Left colon (tissue), 2 donors: ENCODE measurements around the gene ELOVL1. TPM values are rescaled to one million over a fixed set of nuclear protein-coding genes. Genes with fewer than 3 reads are reported as not detected.
"Not testable (repeated sequence)": the region's sequence is repeated elsewhere in the genome, so short reads cannot be mapped to it uniquely, and the experiment has no call there.

Experiments used
- ATAC-seq: fragments of 200-7000 bp; cut with Tn5 transposase; one replicate; pipeline ENCODE4 v1.9.1; 2020; ENCODE audit warnings: mild to moderate bottlenecking, moderate library complexity
- DNase-seq, 2 donors: peaks; one replicate each; pipeline ENCODE4 v3.0.0-alpha.2; 2020
- intact Hi-C, 2 donors: fragments of 100-400 bp; cut with DNase I in 1 of 2; cut with micrococcal nuclease in 1 of 2; formaldehyde crosslinking; loops; one replicate each; pipeline versions ENCODE4 v1.11.2 to v1.14.0; 2022; cut with DNase I, micrococcal nuclease
- long read RNA-seq: library from polyadenylated mRNA; unstranded; transcript quantifications from one replicate; pipeline ENCODE4 v2.0.0, GENCODE V29; 2021
- total RNA-seq, 2 donors: library from RNA; stranded (reverse); fragmentation: NEBNext Ultra II Directional; extraction: Animal tissue kit (Norgen Biotek cat#: 25700); gene quantifications; one replicate each; pipeline ENCODE4 v1.2.1, GENCODE V29; 2021
- donor health status: DM: no; HTN: no; CAD: no.
- donor health status: DM: yes; HTN: yes; CAD: no.

Gene ELOVL1
- 100 to 1,000 TPM; 135 to 152 TPM for total RNA-seq
- long read RNA-seq, transcript ELOVL1-216 (8 exons, 1,625 nt): minor isoform, 5 of 132 reads
- long read RNA-seq, transcript ELOVL1-201 (8 exons, 1,477 nt): major isoform, 99 of 132 reads
- long read RNA-seq, transcript ELOVL1-212 (7 exons, 828 nt): minor isoform, 8 of 132 reads
- long read RNA-seq, partial matches to known transcripts: 7 of 132 reads
- long read RNA-seq, other reads (novel, unspliced or antisense): 8 of 132 reads

DNA sequence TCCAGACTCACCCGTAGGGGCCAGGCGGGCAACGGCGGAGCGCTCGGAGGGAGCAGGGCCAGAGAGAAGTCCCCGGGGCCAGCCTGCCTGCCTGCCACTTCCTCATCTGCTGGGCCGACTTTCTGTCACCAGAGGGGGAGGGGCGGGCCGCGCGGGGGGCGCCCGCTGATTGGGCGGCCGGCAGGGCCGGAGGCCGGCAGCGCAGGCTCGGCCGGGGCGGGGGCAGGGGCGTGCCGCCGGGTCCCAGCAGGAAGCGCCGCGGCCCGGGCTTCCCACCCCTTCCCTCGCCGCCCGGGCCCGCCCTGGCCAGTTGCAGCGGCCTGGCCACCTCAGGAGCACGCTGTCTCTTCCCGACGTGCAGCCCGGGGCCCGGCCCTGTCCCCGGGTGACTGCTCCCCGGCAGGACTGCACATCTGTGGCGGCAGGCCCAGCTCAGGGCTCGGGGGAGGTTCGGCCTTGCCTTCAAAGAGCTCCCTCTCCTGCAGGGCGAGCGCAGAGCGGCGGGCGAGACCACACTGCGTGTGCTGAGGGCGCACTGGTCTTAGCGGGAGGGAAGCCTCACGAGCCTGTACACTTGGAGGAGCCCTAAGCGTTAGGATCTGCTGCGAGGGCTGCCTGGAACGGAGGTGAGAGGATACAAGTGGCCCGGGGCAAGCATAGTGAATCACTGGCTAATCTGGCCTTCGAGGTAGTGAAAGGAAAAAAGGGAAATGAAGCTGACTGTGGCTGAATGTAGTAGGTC lies at the start of gene ELOVL1:
ELOVL1 (minus strand) TSS at position 108 of the 742 bp plus-strand sequence. CDS start 2,402 bp downstream, outside the sequence.
- intact Hi-C loops: no loop called here
- ATAC-seq (peak; percentile 77), DNase-seq (peak; percentile 92 to 95)

DNA sequence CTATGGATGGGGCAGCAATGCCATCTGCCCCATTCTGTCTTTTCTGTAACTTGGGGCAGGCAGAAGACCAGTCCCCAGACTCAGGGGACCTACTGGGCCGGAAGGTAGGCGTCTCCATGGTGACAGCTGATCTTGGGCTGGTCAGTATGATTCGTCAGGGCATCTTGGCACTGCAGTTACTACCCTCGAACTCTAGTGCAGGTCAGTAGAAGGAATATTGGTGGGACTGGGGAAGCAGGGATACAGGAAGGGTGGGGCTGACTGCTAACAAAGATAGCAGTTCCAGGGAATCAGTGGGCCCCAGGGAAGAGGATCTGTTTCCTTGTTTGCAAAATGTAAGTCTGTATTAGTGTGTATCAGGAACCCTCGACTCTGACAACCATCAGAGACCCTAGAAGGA lies 48.1 kb upstream of the ELOVL1 start:
- no peak for DNase-seq
- ATAC-seq: peak; percentile 27
- intact Hi-C loops: loop anchor here (5.0 to 10.0 kb wide), 2 partner anchors 171 to 194 kb away; no protein-coding TSS in a partner anchor

DNA sequence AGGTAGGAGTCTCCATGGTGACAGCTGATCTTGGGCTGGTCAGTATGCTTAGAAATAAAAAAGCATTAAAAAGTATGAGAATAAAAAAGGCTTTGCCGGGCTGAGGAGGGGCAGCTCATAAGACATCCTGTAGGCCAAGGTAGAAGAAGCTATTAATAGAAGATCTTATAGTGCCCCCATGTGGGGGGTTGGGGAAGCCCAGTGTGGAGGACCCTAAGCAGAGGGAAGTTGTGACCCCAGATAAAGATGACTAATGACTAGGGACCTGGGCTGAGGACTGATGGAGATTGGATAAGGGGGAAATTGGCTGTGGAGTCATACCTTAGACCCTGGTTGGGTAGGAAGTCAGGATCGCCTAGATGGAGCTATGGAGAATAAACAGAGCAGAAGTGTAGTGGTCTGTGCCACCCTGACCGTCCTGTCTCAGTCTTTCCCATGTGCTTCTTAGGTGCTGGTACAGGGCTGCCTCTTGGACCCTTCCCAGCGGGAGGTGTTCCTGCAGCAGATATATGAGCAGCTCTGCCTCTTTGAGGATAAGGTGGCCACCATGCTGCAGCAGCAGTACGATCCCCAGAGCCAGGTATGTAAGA lies 46.9 kb upstream of the ELOVL1 start:
- intact Hi-C loops: loop anchor here (5.0 to 10.0 kb wide), 2 partner anchors 170 to 192 kb away; no protein-coding TSS in a partner anchor
- ATAC-seq (peak; percentile 83), DNase-seq (peak in 1 of 2 donors; percentile 70)

DNA sequence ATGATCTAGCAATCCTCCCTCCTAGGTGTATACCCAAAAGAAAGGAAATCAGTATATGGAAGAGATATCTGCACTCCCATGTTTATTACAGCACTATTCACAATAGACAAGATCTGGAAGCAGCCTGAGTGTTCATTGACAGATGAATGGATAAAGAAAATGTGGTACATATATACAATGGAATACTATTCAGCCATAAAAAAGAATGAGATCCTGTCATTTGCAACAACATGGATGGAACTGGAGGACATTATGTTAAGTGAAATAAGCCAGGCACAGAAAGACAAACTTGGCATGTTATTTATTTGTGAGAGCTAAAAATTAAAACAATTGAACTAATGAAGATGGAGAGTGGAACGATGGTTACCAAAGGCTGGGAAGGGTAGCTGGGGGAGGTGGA lies 45.6 kb upstream of the ELOVL1 start:
- not testable (repeated sequence) for ATAC-seq, DNase-seq
- intact Hi-C loops: loop anchor here in 1 of 2 donors (10.0 kb wide), 1 partner anchor 169 kb away; no protein-coding TSS in a partner anchor

DNA sequence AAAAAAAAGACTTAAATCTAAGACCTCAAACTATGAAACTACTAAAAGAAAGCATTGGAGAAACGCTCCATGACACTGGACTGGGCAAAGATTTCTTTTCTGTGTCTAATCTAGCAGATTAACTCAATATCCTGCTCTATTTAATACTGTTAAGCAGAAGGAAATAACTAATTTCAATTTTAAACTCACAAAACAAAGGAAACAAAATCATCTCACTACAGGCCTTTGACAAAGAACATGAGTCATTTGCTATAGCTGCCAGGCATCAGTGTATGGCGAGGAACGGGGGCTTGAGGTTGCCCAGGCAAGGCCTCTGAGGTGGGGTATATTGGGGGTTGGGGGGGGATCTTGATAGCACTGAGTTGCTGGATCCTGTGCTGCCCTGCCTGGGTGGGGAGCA lies 42.8 kb upstream of the ELOVL1 start:
- no peak for ATAC-seq

DNA sequence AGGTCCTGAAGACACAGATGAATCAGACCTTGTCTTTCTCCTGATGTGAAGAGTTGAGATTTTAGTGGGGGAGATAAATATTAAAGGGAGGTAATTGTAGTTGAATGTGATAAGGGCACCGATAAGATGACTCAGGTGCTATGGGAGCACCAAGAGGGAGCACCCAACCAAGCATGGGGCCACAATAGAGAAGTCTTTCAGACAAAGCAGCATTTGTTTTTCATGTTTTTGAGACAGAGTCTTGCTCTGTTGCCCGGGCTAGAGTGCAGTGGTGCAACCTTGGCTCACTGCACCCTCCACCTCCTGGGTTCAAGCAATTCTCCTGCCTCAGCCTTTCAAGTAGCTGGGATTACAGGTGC lies 38.0 kb upstream of the ELOVL1 start:
- peak; percentile 23 for ATAC-seq
- intact Hi-C loops: no loop called here
- DNase-seq: no peak

More for the DNA sequence above, 42.8 kb upstream of the ELOVL1 start:
- intact Hi-C loops: loop anchor here in 1 of 2 donors (10.0 kb wide), 1 partner anchor 166 kb away; no protein-coding TSS in a partner anchor
- no peak for DNase-seq

DNA sequence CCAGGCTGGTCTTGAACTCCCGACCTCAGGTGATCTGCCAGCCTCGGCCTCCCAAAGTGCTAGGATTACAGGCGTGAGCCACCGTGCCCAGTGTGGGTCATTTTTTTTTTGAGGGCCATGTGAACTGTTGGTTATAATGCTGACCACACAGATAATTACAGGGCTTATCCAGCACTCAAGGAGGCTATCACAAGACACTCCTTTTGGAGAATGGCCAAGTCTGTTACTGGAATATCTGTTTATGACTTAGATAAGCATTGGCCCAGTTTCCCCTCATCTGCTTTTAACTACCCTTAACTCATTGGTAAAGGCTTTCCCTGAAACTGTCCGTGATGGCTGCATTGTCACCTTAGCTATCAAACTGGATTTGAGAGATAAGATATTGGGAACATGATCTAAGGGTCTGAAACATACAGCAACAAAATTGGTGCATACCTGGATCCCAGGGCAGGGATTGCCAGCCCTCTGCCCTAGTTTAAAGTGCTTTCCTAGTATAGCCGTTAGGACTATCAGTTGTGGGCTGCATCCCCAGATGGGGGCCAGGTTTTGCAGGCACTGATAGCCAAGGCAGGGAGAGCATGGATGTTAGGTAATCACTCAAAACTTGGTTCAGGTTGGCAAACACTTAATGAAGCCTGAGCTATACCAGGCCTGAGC lies 37.5 kb upstream of the ELOVL1 start:
- intact Hi-C loops: no loop called here
- DNase-seq (no peak), ATAC-seq (peak; percentile 96)

DNA sequence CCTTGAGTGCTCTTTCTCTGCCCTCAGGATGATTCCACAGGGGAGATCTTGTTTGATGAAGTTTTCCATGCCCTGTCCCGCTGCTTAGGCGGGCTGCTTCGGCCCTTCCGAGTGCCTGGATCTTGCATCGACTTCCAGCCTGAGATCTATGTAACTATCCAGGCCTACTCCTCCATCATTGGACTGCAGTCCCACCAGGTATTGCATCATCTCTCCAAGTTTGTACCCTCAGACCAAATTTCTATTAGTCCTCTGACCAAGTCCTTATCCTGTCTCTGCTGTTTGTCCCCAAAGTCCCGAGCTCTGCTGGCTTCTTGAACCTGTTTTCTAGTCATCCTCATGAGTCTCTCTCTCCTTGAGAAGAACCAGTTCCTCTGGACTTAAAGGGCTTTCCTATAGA lies 36.5 kb upstream of the ELOVL1 start:
- no peak for DNase-seq
- intact Hi-C loops: no loop called here
- ATAC-seq: no peak

DNA sequence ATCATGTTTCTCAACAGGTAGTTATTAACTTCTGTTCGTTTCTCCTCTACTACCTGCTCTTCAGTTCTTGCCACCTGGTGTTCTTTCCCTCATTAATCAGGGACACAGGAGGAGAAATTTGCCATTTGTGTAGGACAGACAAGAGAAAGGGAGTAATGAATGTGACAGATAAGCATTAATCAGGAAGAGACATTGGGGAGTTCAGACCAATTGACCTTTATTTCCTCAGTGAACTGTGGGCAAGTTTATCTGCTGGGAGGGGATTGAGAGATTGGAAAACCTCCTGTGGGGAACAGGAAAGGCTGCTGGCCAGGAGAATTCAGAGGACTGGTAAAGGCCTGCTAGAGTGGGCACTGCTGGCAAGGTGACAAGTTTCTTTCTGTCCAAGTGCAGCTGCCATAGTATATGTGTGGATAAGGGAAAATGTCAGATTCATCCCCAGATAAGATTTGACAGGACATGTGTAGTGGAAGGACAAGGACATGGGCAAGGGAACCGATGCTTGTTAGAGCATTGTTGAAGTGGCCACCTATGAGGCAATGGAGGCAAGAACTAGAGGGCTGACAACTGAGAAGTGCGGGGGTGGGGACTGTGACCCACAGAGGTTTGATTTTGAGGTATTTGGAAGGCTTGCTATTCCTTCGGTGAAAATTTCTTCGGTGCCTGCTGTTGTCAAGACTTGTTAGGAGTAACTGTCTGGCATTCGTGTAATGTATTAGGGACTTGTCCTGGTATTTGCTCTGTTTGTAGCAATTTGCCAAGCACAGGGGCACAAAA lies 34.5 kb upstream of the ELOVL1 start:
- DNase-seq (no peak), ATAC-seq (no peak)
- intact Hi-C loops: no loop called here

DNA sequence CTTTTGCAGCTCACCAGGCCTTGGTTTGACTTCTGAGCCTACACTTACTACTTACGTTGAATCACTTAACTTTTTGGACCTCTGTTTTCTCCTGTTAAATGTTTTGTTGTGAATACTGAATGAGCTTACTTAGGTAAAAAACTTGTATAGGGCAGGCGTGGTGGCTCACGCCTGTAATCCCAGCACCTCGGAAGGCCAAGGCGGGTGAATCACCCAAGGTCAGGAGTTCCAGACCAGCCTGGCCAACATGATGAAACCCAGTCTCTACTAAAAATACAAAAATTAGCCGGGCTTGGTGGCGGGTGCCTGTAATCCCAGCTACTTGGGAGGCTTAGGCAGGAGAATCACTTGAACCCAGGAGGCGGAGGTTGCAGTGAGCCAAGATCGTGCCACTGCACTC lies 32.6 kb upstream of the ELOVL1 start:
- intact Hi-C loops, DNase-seq, ATAC-seq: not testable (repeated sequence)

DNA sequence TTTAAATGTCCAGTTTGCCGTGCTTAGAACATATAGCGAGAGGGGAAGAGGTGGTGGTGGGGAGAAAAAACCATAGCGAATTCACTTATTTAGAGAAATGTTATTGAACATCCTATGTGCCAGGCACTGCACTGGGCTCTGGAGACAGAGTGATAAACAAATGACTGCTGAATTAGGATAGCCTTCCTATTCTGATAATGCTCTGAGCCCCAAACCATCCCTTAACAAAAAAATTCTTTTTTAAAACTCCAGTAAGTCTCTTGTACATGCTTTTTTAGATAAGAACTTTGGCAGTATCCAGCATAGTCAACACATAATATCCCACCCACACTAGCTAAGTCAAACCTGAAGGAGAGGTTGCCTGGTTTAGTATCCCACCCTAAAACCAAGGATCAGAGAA lies 30.4 kb upstream of the ELOVL1 start:
- intact Hi-C loops: no loop called here
- DNase-seq (no peak), ATAC-seq (no peak)

DNA sequence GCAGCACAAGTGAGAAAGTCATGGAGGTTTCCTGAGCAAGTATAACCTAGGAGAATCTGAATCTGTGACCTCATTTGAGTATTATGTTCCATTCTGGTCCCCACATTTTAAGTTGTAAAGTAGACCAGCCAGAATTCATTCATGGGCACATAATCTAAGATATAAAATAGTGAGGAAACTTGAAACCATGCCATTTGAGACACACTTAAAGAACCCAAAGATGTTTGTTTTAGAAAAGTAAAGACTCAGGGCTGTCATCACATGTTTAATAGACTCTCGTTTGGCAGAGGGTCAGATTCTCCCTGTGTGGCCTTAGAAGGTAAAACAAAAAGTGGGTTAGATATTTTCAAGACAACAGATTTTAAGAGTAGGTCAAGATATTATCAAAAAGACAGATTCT lies 28.2 kb upstream of the ELOVL1 start:
- DNase-seq: no peak
- intact Hi-C loops: no loop called here
- ATAC-seq: peak; percentile 49

DNA sequence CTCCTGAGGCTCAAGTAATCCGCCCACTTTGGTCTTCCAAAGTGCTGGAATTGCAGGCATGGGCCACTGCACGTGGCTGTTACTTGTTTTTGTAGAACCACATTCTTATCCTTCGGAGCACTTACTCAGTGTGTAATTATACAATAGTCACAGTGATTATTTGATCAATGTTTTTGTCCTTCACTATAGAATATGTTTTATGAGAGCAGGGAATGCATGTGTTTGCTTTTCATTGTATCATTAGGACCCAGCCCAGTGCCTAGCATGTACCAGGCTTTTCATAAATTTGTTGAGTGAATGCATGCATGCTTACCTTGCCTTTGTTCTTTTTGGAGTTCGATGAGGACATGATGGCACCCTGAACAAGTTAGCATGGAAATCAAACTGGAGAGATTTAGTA lies 27.7 kb upstream of the ELOVL1 start:
- ATAC-seq (no peak), DNase-seq (no peak)
- intact Hi-C loops: no loop called here

DNA sequence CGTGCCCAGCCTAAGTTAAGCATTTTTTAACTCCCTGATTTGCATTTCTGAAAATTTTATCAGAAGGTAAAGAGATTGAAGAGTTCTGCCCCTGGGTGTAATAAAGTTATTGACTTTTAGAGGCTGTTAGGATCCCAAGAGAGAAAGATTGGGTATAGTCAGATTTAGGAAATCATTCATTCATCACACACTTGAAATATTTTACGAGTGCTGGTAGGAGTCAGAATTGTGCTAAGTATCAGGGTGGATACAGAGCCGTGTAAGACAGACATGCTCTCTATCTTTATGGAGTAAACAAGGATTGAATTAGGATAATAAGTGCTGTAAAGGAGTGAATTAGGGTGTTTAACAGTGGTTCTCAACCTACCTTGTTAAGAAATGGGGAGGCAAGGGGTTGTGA lies 24.9 kb upstream of the ELOVL1 start:
- no peak for DNase-seq
- no peak for ATAC-seq

DNA sequence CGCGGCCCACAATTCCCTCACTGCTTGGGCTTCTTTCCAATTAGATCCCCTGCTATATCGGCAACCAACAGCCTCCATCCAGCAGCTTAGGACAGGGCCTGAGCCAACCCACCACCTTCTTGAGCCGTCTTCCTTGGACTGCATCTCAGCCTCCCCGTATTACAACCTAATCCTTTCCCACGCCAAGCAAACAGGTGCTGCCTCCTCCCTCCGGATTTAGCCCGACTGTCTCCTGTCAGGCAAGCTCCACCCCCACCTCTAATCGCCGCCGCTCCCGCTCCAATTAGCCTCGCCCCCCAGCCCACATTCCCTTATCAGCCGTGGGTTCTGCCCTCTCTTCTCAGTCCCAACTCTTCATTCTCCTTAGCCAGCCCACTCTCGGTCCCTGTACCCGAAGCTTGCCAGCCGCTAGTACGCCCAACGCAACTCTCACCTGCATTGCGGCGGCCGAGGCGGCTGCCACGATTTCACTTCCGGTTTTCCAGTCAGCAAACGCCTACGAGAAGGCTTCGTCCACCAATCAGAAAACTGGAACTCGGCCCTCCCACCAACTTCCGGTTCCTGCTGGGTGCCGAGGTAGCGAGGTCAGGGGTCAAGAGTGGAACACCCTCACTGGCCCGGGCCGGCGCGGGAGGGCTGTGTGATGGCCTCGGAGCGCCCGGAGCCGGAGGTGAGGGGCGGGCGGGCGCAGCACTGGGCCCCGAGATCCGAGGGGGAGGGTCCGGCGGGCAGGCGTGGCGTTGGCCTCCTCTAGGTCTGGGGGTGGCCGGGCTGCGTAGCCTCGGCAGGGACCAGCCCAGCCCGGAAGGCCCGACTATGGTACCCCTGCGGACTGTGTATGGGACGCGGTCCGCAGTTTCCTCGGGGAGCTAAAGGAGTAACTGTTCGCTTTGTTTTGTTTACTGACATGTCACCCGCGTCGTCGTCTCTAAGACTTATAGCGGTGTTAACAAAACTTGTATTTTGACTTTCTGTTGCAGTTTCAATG lies 21.8 kb upstream of the ELOVL1 start, which contains the start of the genes MED8 and SZT2:
MED8 (minus strand) TSS at position 475 of the 988 bp plus-strand sequence; CDS start at position 439, 36 bp downstream.
SZT2 (plus strand) TSS at position 574 of the 988 bp plus-strand sequence; CDS start at position 644, 70 bp downstream.
- intact Hi-C loops: no loop called here
- DNase-seq (peak; percentile 96 to 97), ATAC-seq (peak; percentile 98)

More for the DNA sequence above, 24.9 kb upstream of the ELOVL1 start:
- intact Hi-C loops: no loop called here

DNA sequence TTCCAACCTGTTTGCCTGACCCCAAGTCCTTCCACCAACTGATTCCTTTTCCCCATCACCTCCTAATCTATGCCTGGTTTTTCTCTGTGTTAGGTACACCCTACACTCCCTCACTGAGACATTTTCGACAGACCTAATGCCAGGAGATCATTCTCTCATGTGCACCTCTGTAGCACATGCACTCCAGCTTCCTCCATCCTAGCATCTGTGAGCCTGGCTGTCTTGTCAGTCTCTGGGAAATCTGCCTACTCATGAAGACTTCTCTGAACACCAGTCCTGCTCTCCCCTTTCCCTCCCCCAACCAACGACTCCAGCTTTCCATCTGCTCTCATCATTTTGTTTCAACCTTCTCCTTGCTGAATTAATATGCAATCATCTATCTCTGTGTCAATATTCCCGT lies 20.8 kb upstream of the ELOVL1 start:
- DNase-seq (no peak), ATAC-seq (no peak)
- intact Hi-C loops: no loop called here

DNA sequence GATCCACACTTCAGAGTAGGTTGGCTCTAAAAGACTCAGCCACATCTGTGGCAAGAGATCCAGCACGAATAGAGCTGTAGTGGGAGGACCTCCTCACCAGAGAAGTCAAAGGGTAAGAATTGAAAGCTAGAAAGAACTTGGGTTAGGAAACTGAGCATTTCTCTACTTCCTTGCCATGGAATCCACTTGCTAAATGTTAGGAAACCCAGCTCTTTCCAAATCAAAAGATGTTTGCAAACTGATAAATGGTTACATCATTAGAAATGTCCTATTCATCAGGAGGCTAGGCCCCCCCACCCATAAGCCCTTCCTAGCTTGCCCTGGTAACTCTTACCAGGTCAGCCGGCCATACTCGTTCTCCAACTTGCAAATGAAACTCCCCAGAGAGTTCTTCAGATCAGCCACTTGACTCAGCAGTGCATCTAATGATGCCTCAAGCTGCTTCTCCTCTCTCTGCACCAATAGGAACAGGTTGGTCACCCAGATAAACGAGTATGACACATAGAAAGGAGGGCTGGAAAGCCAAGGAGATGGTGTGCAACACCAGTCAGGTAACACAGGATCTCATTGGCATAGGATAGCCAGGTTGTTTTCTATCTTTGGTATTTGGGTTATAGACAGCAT lies 20.3 kb upstream of the ELOVL1 start:
- no peak for DNase-seq
- ATAC-seq: no peak
- intact Hi-C loops: no loop called here
